ENCODE results near the gene MPZL1. TPM values are rescaled to one million over a fixed set of nuclear protein-coding genes. Genes with fewer than 3 reads are reported as not detected.

Gene MPZL1
- total RNA-seq, 1 donor from 2014 or later = 85.5 TPM

- Histone ChIP-seq H3K36me3 (ENCODE audit: control insufficient read depth, insufficient read depth, low read length) (no peaks in the 10 kb centered on the region), H3K4me3 (ENCODE audit: low read depth, low read length) (no peak overlapping the region), H3K27me3 (ENCODE audit: control insufficient read depth, insufficient read depth, low read length) (no peaks in the 10 kb centered on the region)
- no peak for DNase-seq (ENCODE audit: low read depth)
- TF ChIP-seq CTCF (IDR thresholded peaks at IDR 0.05; ENCODE audit: insufficient read depth, low read length, poor library complexity, severe bottlenecking) = no peak
Measured at GRCh38 chr1:167836197-167836596, 114.4 kb downstream of the MPZL1 start.

DNA sequence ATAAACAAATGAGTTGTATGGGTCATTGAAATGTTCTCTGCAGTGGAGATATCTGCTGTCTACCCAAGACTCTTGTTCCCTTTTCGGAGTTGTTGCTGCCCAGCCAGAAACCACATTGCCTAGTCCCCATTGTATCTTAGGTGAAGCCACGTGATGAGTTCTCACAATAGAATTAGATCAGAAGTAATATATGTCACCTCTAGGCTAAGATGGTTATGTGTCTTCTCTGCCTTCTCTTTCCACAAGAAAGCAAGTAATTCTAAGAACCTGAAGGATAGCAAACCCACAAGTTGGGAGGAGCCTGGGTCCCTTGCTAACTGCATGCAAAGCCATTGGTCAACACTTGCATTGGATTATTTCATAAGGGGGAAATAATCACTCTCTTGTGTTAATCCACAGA, 115.5 kb downstream of the MPZL1 start:
- no peaks in the 10 kb centered on the region for H3K36me3 ChIP-seq (ENCODE audit: control insufficient read depth, insufficient read depth, low read length)
- H3K4me3 ChIP-seq (ENCODE audit: low read depth, low read length) = no peak overlapping the region
- no peaks in the 10 kb centered on the region for H3K27me3 ChIP-seq (ENCODE audit: control insufficient read depth, insufficient read depth, low read length)
- no peak for DNase-seq (ENCODE audit: low read depth)
- no peak for TF ChIP-seq CTCF (IDR thresholded peaks at IDR 0.05; ENCODE audit: insufficient read depth, low read length, poor library complexity, severe bottlenecking)

- no peaks in the 10 kb centered on the region for H3K27me3 ChIP-seq (ENCODE audit: control insufficient read depth, insufficient read depth, low read length)
- no peak for DNase-seq (ENCODE audit: low read depth)
- H3K4me3 ChIP-seq (ENCODE audit: low read depth, low read length) = no peak overlapping the region
- no peaks in the 10 kb centered on the region for H3K36me3 ChIP-seq (ENCODE audit: control insufficient read depth, insufficient read depth, low read length)
- TF ChIP-seq CTCF (IDR thresholded peaks at IDR 0.05; ENCODE audit: insufficient read depth, low read length, poor library complexity, severe bottlenecking) = no peak
Measured at GRCh38 chr1:167839009-167839408, 117.2 kb downstream of the MPZL1 start.

Other genes with a start within 250 kb of the MPZL1 start
- gene CD247, start 203.5 kb upstream of the MPZL1 start, total RNA-seq = not detected in 2 replicates
- gene CREG1, start 168.2 kb upstream of the MPZL1 start, total RNA-seq = 48.9 and 57.3 TPM in 2 replicates
- gene RCSD1, start 91.8 kb upstream of the MPZL1 start, total RNA-seq = 0.21 TPM in 1 of 2 replicates, not detected in the other
- not detected in 2 replicates for gene ADCY10, start 192.2 kb downstream of the MPZL1 start, total RNA-seq
- gene DCAF6, start 214.7 kb downstream of the MPZL1 start, total RNA-seq = 24.7 and 27.2 TPM in 2 replicates
- gene MPC2, start 215.1 kb downstream of the MPZL1 start, total RNA-seq = 15.4 and 18.6 TPM in 2 replicates